Kidney (tissue), 14 donors: ENCODE measurements around the gene CUL2. TPM values are rescaled to one million over a fixed set of nuclear protein-coding genes. Genes with fewer than 3 reads are reported as not detected.
"Not testable (repeated sequence)": the region's sequence is repeated elsewhere in the genome, so short reads cannot be mapped to it uniquely, and the experiment has no call there.

ENCODE experiments used
- DNase-seq, 5 donors: peaks; one replicate each; pipeline ENCODE4 v3.0.0-alpha.2; 2013 to 2020
- FAIRE-seq: peaks from 2 replicates; lab custom pipeline; 2012; peaks lifted over from hg19 to GRCh38; lab: Jason Lieb, UNC
- H3K27ac ChIP-seq, 2 donors: one replicate each; pipeline ENCODE4 v1.7.0; 2013; ENCODE audit warnings: low read depth in 2 of 2, low read length in 2 of 2, inconsistent platforms in 1 of 2
- H3K27me3 ChIP-seq: one replicate; pipeline ENCODE4 v1.7.1; 2013; ENCODE audit warnings: low read length, inconsistent platforms; ENCODE audit not compliant: control insufficient read depth, insufficient read depth
- H3K36me3 ChIP-seq, 3 donors: one replicate each; pipeline versions ENCODE4 v1.7.0 to v1.7.1; 2013; ENCODE audit warnings: low read length in 3 of 3, control low read depth in 1 of 3, inconsistent platforms in 1 of 3; ENCODE audit not compliant: insufficient read depth in 3 of 3, control insufficient read depth in 2 of 3
- H3K4me1 ChIP-seq, 3 donors: one replicate each; pipeline versions ENCODE4 v1.7.0 to v1.7.1; 2013; ENCODE audit warnings: low read length in 3 of 3, inconsistent platforms in 1 of 3, low read depth in 1 of 3; ENCODE audit not compliant: control insufficient read depth in 2 of 3, insufficient read depth in 2 of 3
- H3K4me3 ChIP-seq, 3 donors: one replicate each; pipeline versions ENCODE4 v1.7.0 to v1.8.1; 2013; ENCODE audit warnings: low read length in 3 of 3, control low read depth in 1 of 3, inconsistent platforms in 1 of 3
- H3K9ac ChIP-seq, 3 donors: one replicate each; pipeline versions ENCODE4 v1.7.0 to v1.7.1; 2013; ENCODE audit warnings: low read length in 3 of 3, control low read depth in 1 of 3, inconsistent platforms in 1 of 3
- H3K9me3 ChIP-seq, 3 donors: one replicate each; pipeline versions ENCODE4 v1.7.0 to v1.7.1; 2013; ENCODE audit warnings: low read length in 3 of 3, control low read depth in 1 of 3, inconsistent platforms in 1 of 3; ENCODE audit not compliant: control insufficient read depth in 2 of 3, insufficient read depth in 1 of 3
- CTCF ChIP-seq: IDR thresholded peaks from 3 replicates; pipeline ENCODE4 v1.5.1; 2012; ENCODE audit warnings: mild to moderate bottlenecking, moderate library complexity, borderline replicate concordance; ENCODE audit not compliant: insufficient read depth; ENCODE audit errors: extremely low read depth
- intact Hi-C: fragments of 100-400 bp; cut with DNase I; formaldehyde crosslinking; loops from one replicate; pipeline ENCODE4 v1.11.1; 2022
- polyA plus RNA-seq: library from polyadenylated mRNA; stranded (reverse); fragments of 350-450 nt; fragmentation: Illumina TruSeq; extraction: RNeasy Lipid Tissue Mini Kit (QIAGEN cat#74804); gene quantifications from one replicate; pipeline ENCODE4 v1.2.3, GENCODE V29; 2014; ENCODE audit warnings: low read depth, low replicate concordance; ENCODE audit not compliant: insufficient read depth
- total RNA-seq: library from RNA; stranded (reverse); fragmentation: NEBNext Ultra II Directional; extraction: Animal tissue kit (Norgen Biotek cat#: 25700); gene quantifications from one replicate; pipeline ENCODE4 v1.2.1, GENCODE V29; 2021
- donor health status: control.
- donor health status: control.
- donor health status: control.
- donor health status: control.
- donor health status: control.
- donor health status: DM: yes; HTN: yes; CAD: no.
- donor health status: Normal renal cell carcinoma (clear cell type).

The CUL2 gene
- total and polyA plus RNA-seq, 2 donors from 2014 or later = 14.5 to 25.9 TPM

- FAIRE-seq, H3K4me3 ChIP-seq, H3K27me3 ChIP-seq, H3K27ac ChIP-seq, H3K9ac ChIP-seq, H3K4me1 ChIP-seq, H3K36me3 ChIP-seq, intact Hi-C loops, H3K9me3 ChIP-seq: not testable (repeated sequence)
- DNase-seq = peak in 1 of 5 donors; percentile 10
Observed at GRCh38 chr10:34972591-34972990, 117.5 kb downstream of the CUL2 start.

- intact Hi-C loops, H3K9me3 ChIP-seq, FAIRE-seq, H3K4me1 ChIP-seq, H3K27me3 ChIP-seq, H3K27ac ChIP-seq, H3K36me3 ChIP-seq, H3K9ac ChIP-seq, H3K4me3 ChIP-seq: not testable (repeated sequence)
- DNase-seq = peak in 1 of 5 donors; percentile 34
Observed at GRCh38 chr10:34971606-34972334, 118.4 kb downstream of the CUL2 start.

GRCh38 chr10:34969171-34969570 lies 121.0 kb downstream of the CUL2 start:
- FAIRE-seq = no peak
- H3K27ac ChIP-seq = no peak overlapping the region

DNA sequence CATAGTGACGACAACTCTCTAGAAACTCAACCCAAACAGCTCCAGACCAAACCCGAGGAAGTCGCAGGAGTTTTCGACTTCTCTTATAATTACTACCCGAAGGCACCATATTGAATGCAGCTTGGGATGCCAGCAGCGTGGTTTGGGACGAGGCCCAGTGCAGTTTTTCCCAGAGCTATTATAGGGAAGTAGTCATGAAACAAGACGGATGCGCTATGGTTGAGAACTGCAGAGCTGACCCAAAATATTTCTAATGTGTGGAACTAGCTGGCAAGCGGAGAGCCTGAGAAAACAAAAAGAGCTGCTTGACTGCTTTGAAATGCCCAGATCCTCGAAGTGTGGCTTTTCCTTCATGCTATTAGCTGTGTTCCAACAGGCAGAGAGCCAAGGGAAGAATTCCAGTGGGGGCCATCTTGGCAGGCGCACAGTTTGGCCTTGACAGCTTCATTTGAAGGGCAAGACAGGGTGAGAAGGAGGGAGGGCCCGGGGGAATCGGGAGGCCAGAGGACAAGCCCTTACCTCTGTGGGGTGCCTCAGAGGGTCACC lies 122.7 kb downstream of the CUL2 start:
- TF ChIP-seq CTCF = no peak
- intact Hi-C loops = no loop called here
- no peak for FAIRE-seq
- H3K9me3 ChIP-seq = no peaks in the 10 kb centered on the region
- peak in 3 of 5 donors; percentile 30 to 84 (median 57) for DNase-seq
- no peaks in the 10 kb centered on the region for H3K4me1 ChIP-seq
- H3K9ac ChIP-seq = no peak overlapping the region
- no peaks in the 10 kb centered on the region for H3K36me3 ChIP-seq
- no peak overlapping the region for H3K4me3 ChIP-seq
- H3K27ac ChIP-seq = no peak overlapping the region
- no peaks in the 10 kb centered on the region for H3K27me3 ChIP-seq

More at GRCh38 chr10:34969171-34969570, 121.0 kb downstream of the CUL2 start:
- Histone ChIP-seq H3K9me3 (no peaks in the 10 kb centered on the region), H3K27me3 (no peaks in the 10 kb centered on the region), H3K4me1 (no peaks in the 10 kb centered on the region), H3K9ac (no peak overlapping the region), H3K4me3 (no peak overlapping the region), H3K36me3 (no peaks in the 10 kb centered on the region)
- DNase-seq = peak in 1 of 5 donors; percentile 58
- TF ChIP-seq CTCF = no peak
- intact Hi-C loops = no loop called here
